Measurements from ENCODE around the gene RAB26. TPM values are rescaled to one million over a fixed set of nuclear protein-coding genes. Genes with fewer than 3 reads are reported as not detected.

The RAB26 gene
- total and polyA plus RNA-seq, 2 experiments from 2014 or later: 4.1 to 8.7 TPM

GRCh38 chr16:2181952-2182351 is 33.5 kb downstream of the RAB26 start (continued):
- TF ChIP-seq, protein P1, sequence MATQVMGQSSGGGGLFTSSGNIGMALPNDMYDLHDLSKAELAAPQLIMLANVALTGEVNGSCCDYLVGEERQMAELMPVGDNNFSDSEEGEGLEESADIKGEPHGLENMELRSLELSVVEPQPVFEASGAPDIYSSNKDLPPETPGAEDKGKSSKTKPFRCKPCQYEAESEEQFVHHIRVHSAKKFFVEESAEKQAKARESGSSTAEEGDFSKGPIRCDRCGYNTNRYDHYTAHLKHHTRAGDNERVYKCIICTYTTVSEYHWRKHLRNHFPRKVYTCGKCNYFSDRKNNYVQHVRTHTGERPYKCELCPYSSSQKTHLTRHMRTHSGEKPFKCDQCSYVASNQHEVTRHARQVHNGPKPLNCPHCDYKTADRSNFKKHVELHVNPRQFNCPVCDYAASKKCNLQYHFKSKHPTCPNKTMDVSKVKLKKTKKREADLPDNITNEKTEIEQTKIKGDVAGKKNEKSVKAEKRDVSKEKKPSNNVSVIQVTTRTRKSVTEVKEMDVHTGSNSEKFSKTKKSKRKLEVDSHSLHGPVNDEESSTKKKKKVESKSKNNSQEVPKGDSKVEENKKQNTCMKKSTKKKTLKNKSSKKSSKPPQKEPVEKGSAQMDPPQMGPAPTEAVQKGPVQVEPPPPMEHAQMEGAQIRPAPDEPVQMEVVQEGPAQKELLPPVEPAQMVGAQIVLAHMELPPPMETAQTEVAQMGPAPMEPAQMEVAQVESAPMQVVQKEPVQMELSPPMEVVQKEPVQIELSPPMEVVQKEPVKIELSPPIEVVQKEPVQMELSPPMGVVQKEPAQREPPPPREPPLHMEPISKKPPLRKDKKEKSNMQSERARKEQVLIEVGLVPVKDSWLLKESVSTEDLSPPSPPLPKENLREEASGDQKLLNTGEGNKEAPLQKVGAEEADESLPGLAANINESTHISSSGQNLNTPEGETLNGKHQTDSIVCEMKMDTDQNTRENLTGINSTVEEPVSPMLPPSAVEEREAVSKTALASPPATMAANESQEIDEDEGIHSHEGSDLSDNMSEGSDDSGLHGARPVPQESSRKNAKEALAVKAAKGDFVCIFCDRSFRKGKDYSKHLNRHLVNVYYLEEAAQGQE (IDR thresholded peaks at IDR 0.05; ENCODE audit: unreplicated experiment): no peak
- no peak for TF ChIP-seq CTCF (conservative IDR thresholded peaks at IDR 0.05; ENCODE audit: low read depth in 2 of 2)
- TF ChIP-seq ZNF331 (CRISPR knock-in tag; IDR thresholded peaks at IDR 0.05; ENCODE audit: low read depth): no peak
- no peak for TF ChIP-seq ZNF462 (CRISPR knock-in tag; IDR thresholded peaks at IDR 0.05)

Measured in GM23338 (cell line).